HS-27A (cell line): ENCODE measurements around the gene TNFSF15.
"Not testable (repeated sequence)": the region's sequence is repeated elsewhere in the genome, so short reads cannot be mapped to it uniquely, and the experiment has no call there.

Experiments used
- DNase-seq: peaks from one replicate; pipeline ENCODE4 v3.0.0-alpha.2; 2012; ENCODE audit warnings: low read depth, missing footprints

The TNFSF15 gene

DNA sequence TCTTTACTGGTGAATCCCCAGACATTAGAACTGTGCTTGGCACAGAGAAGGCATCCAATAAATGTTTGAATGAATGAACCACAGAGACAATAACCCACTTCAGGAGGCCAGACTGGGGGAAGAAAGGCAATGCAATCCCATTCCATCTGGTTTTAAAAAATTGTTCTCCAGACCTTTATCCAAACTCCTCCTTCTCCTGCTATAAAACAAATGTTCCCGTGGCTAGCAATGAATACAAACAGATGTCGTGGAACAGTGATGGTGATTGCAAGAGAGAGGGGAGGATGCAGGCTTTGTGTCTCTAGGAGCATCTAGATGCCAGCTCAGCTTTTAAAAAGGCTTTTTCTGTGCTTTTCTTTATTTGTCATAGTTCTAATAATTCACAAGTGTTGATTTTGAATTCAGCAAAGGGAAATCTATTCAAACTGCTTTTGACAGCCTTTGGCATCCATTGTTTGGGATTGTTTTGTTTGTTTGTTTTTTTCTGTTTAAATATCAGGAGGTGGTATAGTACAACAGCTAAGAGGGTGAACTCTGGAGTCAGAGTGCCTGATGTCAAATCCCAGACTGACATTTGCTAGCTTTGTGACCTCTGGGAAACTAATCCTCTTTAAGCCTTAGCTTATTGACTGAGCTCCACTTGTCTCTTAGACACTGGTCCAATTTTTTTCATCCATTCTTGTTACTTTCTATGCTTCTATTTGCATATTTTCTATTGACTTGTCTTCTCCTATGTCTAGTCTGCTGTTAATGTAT, 59.1 kb downstream of the TNFSF15 start:
- DNase-seq = no peak

DNA sequence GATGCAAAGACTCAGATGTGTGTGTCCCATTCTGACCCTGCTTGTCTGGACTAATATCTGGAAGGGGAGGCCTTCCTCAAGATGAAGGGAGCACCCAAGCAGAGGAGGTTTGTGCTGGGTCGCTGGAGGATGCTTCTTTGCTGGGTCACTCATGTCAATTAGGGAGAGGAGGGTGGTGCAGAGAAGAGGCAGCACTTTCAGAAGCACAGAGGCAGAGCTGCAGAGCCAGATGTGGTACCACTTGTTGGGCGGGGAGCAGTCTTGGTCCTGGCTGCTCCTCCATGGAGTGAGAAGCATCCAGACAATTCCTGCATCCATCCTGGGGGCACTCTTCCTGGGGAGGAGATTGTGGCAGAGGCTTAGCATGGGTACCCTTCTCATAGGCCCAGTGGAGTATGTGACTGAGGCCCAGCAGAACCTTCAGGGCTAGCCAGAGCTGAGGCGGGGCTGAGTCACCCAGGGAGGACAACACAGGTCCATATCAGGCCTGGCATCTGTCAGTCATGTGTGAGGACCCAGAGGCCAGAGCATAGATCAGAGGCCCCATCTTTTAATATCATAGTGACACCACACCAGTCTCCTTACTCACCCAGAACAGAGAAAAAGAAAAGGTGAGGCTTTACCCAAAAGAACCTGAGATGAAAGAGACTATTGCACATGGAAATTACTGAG, 59.8 kb downstream of the TNFSF15 start:
- DNase-seq = no peak

DNA sequence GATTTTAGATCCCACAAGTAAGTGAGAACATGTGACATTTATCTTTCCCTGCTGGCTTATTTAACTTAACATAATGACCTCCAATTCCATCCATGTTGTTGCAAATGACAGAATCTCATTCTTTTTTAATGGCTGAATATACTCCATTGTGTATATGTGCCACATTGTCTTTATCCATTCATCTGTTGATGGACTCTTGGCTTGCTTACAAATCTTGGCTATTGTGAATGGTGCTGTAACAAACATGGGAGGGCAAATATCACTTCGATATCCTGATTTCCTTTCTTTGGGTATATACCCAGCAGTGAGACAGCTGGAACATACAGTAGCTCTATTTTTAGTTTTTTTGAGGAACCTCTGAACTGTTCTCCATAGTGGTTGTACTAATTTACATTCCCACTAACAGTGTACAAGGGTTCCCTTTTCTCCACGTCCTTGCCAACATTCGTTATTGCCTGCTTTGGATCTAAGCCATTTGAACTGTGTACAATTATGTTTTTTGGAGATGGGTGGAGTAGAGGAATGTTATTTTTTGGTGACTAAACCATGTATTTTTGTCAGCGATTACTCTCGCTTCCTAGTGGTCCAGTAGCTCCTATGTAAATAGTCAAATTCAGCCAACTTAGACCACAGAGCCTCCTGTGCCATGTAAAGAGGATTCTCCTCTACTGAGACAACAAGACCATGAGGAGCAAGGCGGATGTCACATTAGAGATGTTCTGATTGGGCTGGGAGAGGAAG, 60.6 kb downstream of the TNFSF15 start:
- peak; percentile 54 for DNase-seq

DNA sequence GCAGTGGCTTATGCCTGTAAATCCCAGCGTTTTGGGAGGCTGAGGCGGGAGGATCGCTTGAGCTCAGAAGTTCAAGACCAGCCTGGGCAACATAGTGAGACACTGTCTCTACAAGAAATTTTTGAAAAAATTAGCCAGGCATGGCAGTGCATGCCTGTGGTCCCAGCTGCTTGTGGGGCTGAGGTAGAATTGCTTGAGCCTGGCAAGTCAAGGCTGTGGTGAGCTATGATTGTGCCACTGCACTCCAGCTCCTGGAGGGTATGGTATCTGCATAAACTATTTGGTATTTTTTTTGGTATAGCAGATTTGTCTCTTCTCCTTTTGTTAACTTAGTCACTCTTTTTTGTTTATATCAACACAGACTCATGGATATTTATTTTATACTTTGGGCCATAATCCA, 62.4 kb downstream of the TNFSF15 start:
- DNase-seq = no peak

DNA sequence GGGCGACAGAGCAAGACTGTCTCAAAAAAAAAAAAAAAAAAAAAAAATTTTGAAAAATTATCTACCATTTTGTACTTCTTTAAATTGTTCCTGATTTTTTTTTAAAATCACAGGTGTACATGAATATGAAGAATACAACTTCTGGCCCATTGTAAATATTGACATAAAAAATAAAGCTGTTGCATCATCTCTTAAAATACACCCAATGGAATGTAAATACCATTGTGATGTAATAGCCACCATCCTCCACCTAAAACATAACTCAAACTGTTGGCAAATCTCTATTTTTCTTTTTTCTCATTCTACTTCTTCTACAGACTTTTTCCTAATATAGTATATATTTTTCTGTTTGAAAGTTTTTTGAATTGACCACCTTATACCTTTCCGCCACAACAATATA, 62.9 kb downstream of the TNFSF15 start:
- no peak for DNase-seq

DNA sequence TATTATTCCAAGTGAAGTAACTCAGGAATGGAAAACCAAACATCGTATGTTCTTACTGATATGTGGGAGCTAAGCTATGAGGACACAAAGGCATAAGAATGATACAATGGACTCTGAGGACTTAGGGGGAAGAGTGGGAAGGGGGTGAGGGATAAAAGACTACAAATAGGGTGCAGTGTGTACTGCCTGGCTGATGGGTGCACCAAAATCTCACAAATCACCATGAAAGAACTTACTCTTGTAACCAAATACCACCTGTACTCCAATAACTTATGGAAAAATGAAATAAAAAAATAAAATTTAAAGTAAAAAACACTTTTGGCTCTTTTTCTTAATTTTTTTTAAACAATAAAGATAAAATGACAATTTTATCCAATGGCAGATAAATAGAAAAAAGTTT, 64.3 kb downstream of the TNFSF15 start:
- not testable (repeated sequence) for DNase-seq

DNA sequence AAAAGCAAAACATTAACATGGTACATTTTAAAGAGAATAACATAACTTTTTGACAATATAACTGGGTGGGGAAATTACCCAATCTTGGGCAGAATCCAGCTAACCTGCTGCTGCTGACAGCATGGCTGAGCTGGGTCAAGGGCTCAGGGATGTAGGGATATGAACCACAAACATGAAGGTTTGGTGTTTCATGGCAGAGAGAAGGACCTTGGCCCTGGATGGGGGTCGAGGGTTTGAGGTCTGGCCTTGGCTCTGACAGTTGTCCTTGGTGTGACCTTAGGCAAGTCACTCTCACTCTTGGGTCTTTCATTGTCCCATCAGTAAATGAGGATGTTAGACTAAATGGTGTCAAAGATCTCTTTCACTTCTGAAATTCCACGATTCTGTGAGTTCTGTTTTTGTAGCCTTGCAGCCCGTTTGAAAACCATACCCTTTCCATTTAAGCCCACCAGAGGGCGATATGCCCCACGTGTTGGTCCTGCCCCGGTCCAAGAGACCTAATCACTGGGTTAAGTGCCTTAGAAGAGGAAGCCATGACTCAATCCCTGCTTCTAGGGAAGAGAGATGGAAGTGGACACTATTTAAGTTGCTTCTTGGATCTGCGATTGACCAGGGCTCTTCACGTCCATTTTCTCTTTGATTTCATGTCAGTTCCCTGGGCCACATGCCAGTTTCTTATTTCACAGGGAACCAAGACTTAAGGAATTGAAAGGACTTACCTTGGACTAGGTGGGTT, 67.1 kb downstream of the TNFSF15 start:
- DNase-seq = no peak

DNA sequence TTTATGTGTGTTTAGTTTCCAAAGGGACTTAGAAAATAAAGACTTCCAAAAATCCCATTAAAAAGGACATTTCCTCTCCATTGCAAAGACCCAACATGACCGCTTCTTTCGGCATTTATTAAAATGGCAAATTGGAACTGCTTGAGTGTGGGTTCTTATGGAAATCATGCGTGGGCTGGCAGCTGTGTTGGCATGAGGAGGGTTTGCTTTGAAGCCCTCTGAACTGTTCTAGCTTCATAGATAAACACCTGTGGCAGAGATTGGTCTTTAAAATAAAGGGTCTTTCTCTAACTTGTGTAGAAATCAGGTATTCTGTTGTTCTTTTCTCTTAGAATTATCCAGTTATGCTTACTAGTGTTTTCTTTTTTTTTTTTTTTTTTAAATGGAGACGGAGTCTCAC, 68.0 kb downstream of the TNFSF15 start:
- DNase-seq = no peak

DNA sequence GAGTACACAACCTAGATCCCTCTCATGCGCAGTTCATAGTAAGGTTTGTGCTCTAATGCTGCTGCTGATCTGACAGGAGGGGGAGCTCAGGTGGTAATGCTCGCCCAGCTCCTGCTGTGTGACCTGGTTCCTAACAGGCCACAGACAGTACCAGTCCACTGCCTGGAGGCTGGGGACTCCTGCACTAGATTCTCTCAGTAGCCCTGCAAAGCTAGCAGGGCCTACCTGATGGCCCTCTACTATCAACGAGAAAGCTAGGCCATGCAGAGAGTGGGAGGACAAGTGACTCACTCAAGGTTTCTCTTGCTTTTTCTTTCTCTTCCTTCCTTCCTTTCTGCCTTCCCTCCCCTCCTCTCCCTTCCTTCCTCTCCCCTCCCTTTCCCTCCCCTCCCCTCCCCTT, 68.7 kb downstream of the TNFSF15 start:
- no peak for DNase-seq

DNA sequence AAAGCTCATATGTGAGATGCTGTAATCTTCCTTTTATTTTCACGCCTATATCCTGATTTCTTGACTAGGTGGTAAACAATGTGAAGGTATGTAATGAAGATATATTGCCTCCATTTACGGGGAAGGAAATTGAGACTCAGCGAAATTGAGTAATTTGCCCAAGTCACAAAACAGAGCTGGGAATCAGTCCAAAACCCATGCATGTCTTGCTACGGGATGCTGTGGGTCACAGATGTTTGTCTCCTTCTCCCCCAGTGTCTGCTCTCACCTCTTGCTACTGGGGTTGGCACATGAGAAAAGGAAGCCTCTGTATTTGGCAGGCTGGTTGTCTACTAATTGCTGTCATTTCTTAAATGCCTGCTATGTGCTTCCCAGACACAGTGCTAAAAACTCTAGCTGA, 70.1 kb downstream of the TNFSF15 start:
- DNase-seq = no peak

DNA sequence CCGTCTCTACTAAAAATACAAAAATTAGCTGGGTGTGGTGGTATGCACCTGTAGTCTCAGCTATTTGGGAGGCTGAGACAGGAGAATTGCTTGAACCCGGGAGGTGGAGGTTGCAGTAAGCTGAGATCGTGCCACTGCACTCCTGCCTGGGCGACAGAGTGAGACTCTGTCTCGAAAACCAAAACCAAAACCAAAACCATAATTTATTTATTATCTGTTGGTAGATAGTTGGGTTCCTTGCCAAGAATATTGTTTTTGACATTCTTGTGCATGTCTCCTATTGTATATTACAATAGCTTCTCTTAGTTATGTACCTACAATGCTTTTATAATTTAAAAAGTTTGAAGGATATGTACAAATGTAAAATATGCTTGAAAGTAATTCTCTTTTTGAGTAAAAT, 70.7 kb downstream of the TNFSF15 start:
- DNase-seq = not testable (repeated sequence)
